ENCODE data around the gene KCNMB1.
A peak's percentile ranks its signal among the peaks of the same experiment; 100 is the strongest.
"Not testable (repeated sequence)": the region's sequence is repeated elsewhere in the genome, so short reads cannot be mapped to it uniquely, and the experiment has no call there.

KCNMB1 gene

DNA sequence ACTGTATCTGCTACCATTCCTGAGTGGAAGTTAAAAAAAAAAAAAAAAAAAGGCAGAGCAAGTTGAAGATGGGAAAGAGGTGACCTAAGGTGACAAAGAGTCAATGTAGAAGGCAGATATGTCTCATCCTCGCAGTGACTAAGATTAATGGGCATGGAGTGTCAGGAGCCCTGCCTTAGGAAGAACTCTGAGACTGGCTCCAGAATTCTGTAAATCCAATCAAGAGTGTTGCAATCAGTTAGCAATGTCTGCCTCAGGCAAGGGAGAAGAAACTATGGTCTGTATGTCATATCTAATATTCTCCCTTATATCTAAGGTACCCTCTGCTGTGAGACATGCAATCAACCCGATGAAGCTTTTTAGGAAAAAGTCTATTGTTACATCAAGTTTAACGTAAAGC is 24.7 kb upstream of the KCNMB1 start:
- DNase-seq, result no peak

- no peak for DNase-seq
Observed at GRCh38 chr5:170411100-170411499, 21.9 kb upstream of the KCNMB1 start.

DNA sequence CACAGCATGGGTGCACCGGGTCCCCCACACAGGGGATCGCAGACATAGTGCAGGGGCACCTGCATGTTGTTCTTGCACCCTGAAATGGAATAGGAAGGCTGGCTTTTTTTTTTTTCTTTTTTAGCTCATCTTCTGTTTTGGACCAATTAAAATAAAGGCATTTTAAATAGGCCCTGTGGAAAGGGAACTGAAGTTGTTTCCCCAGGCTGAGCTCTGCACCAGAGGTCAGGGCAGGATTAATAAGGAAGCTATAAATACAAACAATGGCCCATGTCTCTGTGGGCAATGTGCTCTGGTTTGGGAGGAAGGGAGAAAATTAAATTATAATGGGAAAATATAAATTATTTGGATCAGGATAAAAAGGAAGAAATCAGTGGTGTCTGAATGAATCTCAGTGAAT is 21.2 kb upstream of the KCNMB1 start:
- DNase-seq, result no peak

DNA sequence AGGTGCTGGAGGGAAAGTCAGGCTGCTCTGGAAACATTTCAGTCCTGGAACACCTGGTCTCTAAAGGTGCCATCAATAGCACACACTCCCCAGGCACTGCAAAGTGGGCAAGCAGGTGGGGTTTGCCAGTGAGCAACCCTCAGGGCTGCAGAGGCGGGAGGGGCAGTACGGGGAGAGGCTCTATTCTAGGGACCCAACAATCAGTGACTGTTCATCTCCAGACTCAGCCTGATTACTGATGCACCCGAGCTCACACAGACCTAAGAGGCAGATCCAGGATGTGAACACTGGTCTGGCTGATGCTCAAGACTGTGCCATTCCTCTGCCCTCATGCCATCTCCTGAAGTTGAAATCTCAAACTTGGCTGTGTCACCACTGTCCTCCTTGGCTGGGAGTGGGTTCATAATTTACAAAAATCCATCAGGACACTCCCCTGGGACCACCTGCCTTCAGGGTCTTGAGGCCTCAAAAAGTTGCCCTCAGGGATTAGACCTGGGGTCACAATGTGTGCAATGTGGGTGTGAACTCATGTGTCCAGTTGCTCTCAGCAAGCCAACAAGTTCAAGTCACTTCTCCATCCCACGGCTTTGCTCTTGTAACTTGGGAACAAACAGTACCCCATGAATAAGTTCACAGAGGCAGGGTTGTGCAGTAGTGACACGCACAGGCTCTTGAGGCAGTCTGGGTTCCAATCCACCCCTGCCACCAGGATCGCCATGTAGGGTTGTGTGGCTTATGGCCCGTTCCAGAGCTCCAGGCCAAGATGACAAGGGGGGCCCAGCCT is 19.9 kb upstream of the KCNMB1 start:
- no peak for DNase-seq

- DNase-seq, result peak; percentile 11
Observed at GRCh38 chr5:170408226-170408625, 19.1 kb upstream of the KCNMB1 start.

DNA sequence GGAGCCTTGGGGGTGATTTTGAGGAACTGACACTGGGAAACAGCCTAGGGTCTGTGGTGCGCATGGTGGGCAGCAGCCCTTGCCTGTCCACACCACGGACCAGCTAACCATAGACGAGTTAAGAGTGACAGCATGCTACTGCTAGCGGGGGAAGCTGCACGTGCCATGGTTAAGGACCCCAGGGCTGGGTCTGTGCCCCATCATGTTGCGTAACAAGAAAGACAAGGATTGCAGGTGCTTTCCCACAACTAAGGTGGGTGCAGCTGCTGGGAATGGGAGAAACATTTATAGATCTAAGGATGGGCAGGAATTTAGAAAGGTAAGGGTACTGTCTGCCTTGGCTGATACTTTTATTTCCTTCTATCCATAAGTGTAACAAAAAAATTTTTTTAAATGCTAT is 17.9 kb upstream of the KCNMB1 start:
- no peak for DNase-seq

DNA sequence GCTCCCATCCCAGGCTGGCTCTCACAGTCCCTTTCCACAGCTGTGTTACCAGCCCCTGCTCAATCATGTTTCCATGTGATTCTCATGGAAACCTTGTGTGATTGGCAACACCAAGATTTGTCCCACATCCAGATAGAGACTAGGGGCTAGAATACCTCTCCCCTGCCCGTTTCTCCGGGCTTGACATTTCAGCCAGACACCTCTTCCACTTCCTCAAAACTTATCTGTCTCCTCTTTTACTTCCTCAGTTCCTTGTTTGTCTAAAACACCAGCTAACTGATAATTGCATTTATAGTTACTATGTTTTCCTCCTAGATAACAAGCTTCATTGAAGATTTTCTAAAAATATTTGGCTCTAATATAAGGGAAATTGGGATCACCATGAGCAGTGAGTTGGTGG is 16.6 kb upstream of the KCNMB1 start:
- DNase-seq, result no peak

GRCh38 chr5:170404398-170404797 is 15.2 kb upstream of the KCNMB1 start:
- DNase-seq, result no peak

DNA sequence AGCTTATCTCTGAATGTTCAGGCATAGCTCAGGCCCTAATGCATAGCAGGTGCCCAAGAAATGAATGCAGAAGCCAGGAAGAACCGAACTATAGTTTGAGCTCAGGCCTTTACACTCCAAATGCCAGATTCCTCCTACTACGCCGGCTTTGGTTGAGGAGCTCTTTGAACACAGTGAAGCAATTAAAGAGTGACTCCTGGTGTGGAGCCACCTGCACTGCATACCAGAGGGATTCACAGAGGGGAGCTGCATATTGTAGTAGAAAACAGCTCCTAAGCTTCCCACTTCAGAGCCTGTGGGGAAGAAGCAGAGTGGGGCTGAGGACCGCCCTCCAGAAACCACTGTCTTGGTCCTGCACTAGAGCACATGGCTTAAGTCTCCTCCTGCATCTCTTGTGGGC is 14.5 kb upstream of the KCNMB1 start:
- no peak for DNase-seq

- no peak for DNase-seq
Observed at GRCh38 chr5:170402508-170402907, 13.3 kb upstream of the KCNMB1 start.

GRCh38 chr5:170397059-170397458 is 7.9 kb upstream of the KCNMB1 start:
- DNase-seq, result no peak

- no peak for DNase-seq
Observed at GRCh38 chr5:170393958-170394357, 4.8 kb upstream of the KCNMB1 start.

DNA sequence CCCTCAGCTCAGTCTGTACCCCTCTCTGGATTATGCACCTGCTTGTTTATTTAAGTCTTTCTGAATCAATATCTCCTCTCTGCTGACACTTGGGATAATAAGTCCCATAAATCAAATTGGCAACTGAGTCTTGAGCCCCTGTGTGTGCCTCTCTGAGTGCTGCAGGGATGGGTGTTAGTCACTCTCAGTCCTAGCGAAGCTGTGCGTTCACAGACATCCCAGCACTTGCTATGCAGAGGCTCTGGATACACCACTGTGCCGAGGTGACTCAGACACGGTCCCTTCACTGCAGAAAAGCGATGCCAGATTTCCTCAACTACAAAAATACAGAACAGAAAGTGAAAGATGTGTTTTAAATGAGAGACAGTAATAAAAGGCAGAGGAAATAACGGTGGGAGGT is 4.1 kb upstream of the KCNMB1 start:
- no peak for DNase-seq

DNA sequence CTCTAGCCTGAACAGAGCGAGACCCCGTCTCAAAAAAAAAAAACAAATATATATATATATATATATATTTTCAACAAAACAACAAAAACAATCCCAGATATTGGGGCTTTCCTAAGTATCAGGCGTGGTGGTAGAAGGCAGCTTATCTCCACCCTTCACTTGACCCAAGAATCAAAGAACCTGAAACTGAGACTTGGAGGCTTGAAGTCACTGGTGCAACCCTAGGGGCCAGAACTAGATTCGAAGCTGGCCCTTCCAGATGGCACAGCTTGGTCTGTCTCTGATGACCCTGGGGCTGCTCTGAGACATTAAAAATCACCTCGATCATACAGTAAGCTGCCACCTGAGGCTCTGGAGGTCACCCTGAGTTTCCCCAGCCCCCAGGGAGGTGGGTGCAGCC is 1.3 kb upstream of the KCNMB1 start:
- DNase-seq, result no peak

DNA sequence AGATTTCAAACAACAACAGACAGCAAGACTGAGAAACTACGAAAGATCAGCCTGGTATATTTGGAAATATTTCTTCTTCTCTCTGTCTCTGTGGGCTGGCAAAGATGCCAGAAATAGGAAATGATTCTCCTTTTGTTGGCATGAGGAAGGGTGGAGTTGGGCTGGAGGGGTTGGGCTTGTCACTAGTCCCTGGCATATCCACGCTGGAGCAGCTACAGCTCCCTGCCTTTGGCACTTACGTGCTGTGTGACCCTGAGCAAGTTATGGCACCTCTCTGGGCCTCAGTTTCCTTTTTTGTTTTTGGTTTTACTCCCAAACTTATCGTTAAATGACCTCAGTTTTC is 354 bp upstream of the KCNMB1 start:
- DNase-seq, result no peak

DNA sequence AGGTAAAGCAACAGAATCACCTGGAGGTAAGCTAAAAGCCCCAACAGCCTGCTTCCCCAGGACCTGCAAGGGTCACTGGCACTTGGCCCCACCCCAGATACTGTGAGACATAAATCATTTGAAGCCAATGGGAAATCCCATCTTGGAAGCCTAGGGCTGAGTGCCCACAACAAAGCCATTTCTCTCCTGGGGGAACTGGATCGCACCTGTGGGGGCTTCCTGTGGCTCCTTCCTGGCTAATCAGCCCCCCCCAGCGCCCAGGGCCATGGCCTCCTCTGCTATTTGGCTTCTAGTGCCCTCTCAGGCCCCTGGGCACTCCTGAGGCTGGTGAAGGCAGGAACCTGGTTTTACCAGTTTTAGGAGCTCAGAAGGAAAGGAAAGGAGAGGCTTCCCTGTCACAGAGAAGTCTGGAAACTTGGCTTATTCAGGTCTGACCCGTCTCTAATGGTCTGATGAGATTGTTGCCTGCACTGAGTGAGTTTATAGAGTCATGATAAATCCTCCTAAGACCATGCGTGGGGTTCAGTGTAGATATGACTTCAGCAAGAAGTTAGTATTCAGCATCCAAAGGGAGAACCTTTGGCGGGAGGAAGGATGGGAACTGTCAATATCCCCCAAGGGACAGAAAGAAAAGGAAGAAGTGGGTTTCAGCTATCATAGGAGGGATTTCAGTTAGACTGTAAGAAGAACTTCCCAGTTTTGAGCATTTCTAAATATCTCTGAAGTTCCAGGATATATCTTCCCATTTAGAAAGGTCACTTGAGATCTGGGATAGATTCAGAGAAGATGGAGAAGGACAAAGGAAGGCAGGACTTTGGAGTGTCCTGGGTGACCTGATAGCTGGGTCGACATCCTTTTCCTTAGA is 1.2 kb downstream of the KCNMB1 start:
- DNase-seq, result no peak

- DNase-seq, result no peak
Observed at GRCh38 chr5:170386743-170387395, 2.3 kb downstream of the KCNMB1 start.

DNA sequence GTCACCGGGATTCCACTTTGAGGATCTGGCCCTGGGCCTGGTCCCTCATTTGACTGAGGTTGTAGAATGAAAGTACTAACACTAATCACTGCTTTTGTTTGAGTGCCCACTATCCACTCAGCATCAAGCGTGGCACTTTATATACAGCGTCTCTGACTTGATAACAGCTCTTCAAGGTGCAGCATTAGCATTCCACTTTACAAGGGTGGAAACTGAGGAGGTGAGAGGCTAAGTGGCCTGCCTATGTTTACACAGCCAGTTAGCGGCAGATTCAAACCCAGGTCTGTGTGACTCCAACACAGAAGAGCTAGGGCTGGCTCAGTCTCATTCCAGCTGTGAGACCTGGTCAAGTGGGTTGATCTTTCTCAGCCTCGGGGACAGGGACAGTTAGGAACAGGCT is 5.9 kb downstream of the KCNMB1 start:
- DNase-seq, result no peak

GRCh38 chr5:170382790-170383189 is 6.4 kb downstream of the KCNMB1 start:
- DNase-seq, result no peak

GRCh38 chr5:170380361-170380951 is 8.7 kb downstream of the KCNMB1 start:
- no peak for DNase-seq

- DNase-seq, result no peak
Observed at GRCh38 chr5:170378740-170379139, 10.4 kb downstream of the KCNMB1 start.

- no peak for DNase-seq
Observed at GRCh38 chr5:170377027-170377426, 12.1 kb downstream of the KCNMB1 start.

GRCh38 chr5:170376526-170376925 is 12.6 kb downstream of the KCNMB1 start:
- not testable (repeated sequence) for DNase-seq

DNA sequence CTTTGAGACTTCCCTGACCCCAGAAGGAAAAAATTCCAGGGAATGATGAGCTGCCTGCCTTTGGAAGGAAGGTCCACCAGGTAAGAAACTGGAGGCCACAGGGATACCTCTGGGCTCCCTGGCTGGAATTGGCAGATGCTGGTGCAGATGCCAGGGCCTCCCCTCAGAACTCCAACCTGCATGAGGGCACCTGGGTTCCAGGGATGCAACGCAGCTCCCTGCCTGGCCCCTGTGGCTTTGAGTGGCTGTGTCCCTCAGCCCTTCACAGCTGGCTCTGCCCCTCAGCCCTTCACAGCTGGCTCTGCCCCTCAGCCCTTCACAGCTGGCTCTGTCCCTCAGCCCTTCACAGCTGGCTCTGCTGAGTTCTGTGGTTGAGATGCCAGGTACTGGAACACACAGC is 13.9 kb downstream of the KCNMB1 start:
- DNase-seq, result no peak
